GM21515 (cell line): ENCODE results near the gene ZNF263.
"Not testable (repeated sequence)": the region's sequence is repeated elsewhere in the genome, so short reads cannot be mapped to it uniquely, and the experiment has no call there.

Experiments used
- ATAC-seq: cut with Tn5 transposase; IDR thresholded peaks from one replicate; pipeline ENCODE4 v1.9.1; 2021; ENCODE audit not compliant: unreplicated experiment

Gene ZNF263

DNA sequence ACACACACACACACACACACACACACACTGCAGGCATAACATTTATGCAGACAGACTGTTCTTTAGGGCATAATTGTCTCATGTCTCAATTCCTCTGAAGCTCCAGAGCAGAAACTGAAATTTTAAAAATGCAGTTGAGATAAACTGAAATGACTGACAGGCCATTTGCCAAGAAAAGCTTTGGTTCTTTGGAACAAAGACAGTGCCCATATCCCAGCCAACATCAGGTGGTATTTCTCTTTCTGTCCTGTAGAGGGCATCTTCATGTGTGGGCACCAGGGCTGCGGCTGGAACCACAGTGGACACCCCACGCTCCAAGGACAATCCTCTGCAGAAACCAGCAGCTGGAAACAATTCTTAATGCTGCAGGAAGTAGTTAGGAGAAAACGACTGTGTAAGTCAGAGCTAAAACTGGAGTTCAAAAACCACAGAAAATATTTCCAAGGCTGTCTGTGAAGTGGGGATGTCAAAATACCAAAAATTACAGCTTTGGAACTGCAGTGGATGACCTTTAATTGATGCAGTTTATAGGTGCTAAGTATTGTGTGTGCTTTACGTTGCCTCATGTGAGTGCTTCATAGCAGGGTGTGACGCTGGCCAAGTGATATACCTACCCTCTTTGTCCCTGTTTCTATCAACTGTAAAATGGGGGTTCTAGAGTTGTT lies 16.3 kb upstream of the ZNF263 start:
- ATAC-seq = no peak

DNA sequence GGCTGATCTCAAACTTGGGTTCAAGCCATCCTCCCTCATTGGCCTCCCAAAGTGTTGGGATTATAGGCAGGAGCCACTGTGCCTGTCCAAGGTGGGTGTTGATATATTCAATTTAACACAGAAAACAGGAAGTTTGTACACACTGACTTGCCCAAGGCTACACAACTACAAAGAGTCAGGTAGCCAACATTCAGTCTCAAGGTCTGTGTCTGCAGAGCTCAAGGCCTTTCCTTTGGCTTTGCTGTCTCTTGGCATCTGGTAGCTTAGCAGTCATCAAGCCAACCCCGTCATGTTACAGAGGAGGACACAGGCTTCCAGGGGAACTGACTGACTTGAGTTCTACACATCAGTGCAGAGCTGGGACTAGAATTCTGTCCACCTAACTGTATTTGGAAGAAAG lies 15.0 kb upstream of the ZNF263 start:
- no peak for ATAC-seq

DNA sequence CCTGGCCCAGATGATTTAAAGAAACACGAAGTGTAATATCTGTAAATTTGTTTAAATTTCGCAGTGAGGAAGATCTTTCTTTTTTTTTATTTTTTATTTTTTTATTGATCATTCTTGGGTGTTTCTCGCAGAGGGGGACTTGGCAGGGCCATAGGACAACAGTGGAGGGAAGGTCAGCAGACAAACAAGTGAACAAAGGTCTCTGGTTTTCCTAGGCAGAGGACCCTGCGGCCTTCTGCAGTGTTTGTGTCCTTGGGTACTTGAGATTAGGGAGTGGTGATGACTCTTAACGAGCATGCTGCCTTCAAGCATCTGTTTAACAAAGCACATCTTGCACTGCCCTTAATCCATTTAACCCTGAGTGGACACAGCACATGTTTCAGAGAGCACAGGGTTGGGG lies 12.6 kb upstream of the ZNF263 start:
- ATAC-seq = not testable (repeated sequence)

DNA sequence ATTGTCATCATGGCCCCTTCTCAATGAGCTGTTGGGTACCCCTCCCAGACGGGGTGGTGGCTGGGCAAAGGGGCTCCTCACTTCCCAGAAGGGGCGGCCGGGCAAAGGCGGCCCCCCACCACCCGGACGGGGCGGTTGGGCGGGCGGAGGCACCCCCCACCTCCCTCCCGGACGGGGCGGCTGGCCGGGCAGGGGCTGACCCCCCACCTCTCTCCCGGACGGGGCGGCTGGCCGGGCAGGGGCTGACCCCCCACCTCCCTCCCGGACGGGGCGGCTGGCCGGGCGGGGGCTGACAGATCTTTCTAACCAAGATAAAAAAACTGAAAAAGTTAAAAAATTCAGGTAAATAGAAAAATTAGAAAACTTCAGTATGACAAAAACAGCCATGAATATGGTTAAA lies 12.0 kb upstream of the ZNF263 start:
- ATAC-seq = not testable (repeated sequence)

DNA sequence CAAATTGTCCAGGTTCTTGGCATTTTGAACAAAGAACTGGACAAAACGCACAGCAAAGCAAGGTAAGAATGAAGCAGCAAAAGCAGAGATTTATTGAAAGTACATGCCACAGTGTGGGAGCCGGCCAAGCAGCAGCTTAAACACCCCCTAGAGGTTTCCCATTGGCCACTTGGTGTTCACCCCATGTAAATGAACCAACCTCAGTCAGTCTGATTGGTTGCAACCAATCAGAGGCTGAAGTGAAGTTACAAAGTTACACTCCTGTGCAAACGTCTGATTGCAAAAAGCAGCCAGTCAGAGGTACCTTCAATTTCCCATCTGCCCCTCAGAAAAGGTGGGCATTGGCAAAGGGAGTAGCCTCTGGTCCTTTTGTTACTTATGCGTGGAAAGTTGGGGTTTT lies 8.8 kb upstream of the ZNF263 start:
- ATAC-seq = no peak

DNA sequence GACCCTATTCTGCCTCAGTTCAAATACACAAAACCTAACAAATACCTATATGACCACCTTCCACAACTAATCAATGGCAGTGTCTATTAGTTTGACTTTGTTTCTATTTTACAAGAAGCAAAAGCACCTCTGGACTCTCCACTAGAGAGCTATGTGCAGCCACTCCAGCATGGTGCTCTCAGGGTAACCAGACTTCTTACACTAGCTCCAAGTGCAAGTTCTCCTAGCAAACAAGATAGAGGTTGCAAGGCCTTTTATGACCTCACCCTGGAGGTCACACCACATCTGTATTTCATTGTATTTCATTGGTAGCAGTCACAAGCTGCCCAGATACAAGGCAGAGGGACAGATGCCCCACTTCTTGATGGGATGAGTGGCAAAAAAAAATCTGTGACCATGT lies 8.3 kb upstream of the ZNF263 start:
- ATAC-seq = no peak

DNA sequence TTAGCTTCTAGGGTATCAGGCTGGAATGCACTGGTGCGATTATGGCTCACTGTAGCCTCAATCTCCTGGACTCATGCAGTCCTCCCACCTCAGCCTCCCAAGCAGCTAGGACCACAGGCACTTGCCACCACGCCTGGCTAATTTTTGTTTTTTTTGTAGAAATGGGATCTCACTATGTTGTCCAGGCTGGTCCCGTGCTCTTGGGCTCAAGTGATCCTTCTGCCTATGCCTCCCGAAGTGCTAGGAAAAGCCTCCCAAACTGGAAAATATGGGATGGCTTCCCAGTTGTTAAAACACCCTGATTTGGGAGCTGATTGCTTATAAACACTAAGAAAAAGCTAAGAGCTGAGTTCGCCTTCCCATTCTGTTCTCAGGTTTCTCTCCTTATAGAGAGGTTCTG lies 6.6 kb upstream of the ZNF263 start:
- no peak for ATAC-seq

DNA sequence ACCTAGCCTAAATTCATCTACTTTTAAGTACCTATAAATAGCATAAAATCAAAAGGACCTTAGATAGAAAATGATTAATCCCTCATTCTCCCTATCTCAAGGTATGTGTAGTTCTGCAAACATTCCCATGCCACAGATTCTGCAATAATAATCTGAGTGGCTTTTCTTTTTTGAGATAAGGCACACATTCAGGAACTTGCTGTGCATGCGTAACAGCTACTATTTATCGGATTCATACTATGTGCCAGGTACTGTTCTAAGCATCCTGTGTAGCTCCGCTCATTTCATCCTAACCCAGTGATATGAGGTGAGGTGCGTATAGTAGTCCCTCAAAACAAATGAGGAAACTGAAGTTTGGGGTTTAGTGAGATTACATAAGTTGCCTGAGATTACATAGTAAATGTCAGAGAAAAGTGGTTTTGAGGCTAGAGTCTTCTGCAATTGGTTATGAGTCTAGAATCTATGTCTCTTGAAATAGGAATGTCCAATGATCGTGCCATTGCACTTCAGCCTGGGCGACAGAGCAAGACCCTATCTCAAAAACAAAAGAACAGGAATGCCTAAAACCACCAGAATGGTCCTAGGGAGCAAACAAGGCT lies 2.0 kb upstream of the ZNF263 start:
- ATAC-seq = no peak

DNA sequence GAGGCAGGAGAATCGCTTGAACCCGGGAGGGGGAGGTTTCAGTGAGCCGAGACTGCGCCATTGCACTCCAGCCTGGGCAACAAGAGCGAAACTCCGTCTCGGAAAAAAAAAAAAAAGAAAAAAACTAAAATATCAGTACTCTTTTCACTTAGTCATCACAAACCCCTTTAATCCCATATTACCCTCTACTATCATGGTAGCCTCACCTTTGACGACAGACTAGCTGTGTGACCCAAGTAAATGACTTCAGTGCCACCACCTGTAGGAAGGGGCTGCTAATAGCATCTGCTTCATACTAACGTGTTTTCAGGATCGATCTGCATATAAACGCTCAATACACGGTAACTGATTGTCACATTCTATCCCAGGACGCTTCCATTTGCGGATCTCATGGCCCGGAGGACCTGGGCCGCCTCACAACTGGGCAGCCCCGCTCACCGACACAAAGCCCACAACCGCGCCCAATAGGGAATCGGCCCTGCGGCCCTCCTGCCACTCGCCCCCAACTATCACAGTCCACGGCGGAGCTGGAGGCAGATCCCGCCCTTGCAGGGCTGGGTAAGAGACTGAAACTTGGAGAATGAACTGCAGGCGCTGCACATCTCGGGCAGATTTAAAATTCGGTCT lies 1.1 kb upstream of the ZNF263 start:
- peak; percentile 28 for ATAC-seq

DNA sequence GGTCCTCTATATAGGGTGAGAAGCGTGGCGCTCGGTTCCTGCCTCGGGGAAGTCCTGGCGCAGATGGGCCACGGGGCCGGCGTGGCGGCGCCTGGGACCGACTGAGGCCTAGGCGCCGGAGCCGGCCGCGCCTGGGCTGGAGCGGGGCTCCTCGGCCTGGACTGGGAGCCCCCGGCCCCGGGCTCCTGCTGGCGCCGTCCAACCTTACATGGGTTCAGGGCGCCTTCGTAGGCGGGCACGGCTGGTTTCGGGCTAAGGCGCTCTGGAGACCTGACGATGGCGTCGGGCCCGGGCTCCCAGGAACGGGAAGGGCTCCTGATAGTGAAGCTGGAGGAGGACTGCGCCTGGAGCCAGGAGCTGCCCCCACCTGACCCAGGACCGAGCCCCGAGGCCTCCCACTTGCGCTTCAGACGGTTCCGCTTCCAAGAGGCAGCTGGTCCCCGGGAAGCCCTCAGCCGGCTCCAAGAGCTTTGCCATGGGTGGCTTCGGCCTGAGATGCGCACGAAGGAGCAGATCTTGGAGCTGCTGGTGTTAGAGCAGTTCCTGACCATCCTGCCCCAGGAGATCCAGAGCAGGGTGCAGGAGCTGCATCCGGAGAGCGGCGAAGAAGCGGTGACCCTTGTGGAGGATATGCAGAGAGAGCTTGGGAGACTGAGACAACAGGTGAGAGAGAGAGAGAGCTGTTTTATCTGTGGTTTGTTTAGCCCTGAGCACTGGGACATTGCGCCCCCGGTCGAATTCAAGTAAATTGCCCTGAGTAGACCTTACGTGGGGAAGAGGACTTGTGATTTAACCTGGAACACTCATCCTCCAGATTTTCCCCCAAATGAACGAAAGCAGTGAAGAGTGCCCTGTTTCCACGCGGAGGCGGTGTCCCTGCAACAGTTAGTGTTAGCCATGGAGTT lies 504 bp downstream of the ZNF263 start:
- no peak for ATAC-seq

DNA sequence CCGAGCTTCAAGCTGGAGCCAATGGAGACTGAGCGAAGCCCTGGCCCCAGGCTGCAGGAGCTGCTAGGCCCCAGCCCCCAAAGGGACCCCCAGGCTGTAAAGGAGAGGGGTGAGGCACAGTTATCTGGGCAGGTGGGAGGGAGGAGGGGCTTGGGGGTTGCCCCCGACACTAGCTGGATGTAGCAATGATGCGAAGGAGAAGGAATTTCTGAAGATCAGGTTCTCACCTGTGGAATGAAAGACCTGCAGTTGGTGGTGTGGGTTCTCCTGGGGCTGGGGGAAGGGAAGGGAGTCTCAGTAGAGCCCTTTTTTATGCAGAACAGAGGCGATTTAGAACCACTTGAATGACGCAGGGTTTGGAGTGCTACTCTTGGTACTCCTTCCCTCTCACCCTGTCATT lies 1.8 kb downstream of the ZNF263 start:
- ATAC-seq = no peak

DNA sequence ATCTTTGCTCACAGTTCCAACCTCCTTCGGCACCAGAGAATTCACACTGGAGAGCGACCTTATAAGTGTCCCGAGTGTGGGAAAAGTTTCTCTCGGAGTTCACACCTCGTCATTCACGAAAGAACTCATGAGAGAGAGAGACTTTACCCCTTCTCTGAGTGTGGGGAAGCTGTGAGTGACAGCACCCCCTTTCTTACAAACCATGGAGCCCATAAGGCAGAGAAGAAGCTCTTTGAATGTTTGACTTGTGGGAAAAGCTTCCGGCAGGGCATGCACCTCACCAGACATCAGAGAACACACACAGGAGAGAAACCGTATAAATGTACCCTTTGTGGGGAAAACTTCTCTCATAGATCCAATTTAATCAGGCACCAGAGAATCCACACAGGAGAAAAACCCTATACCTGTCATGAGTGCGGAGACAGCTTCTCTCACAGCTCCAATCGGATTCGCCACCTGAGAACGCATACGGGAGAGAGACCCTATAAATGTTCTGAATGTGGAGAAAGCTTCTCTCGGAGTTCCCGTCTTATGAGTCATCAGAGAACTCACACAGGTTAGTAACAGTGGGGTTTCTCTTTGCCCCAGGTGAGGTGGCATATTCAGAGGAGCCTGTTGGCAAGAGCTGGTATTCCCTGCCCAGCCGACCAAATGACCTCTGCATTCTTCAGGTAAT lies 6.8 kb downstream of the ZNF263 start:
- ATAC-seq = no peak

DNA sequence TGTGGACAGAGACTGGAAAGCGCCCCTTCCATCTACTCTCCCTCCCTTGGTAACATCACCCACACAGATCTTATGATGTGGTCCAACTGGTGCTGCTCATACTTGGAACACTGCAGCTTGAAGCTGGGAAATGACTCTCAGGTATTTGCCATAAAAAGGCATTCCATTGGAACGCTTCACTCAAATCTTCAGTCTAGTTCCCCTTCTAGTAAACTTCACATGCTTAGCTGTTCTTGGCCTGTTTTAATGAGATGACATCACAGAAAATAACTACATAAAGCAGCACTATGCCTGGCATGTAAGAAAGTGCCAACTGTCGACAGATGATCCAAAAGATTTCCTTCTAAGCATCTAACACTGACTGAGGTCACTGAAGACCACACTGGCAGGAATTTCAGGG lies 9.3 kb downstream of the ZNF263 start:
- no peak for ATAC-seq

DNA sequence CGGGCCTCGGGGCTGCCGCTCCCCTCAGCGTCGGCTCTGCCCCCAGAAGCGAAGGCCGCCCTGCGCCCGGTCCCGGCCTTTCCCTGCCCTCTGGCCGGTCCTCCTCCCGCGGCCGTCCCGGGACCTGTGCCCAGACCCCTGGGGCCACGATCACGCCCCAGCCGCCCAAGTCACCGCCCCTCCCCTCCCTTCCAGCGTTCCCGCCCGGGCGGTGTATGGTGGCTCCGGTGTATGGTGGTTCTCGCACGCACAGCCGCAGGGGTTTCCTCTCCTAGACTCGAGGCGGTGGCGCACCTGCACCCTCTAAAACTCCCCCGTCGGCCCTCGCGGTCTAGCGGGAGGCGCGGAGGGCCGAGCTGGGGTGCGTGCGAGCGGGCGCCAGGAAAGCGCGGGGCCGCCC lies 11.9 kb downstream of the ZNF263 start:
- ATAC-seq = no peak

DNA sequence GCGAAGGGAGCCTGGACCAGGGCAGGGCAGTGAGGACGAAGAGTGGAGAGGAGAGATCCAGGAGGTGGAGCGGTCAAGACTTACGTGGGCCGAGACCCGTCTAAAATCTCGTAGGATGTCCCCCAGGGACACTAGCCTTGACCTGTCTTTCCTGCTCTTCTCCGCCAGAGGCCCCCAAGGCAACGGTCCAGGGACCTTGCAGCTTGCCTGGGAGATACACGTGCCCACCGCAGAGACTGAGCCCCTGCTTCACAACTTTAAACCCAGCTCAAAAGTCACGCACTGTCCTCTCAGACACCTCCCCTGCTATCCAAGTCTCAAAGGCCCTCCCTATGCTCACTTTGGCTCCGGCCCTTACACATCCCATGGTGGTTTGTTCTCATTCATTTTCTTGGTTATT lies 12.5 kb downstream of the ZNF263 start:
- ATAC-seq = no peak

DNA sequence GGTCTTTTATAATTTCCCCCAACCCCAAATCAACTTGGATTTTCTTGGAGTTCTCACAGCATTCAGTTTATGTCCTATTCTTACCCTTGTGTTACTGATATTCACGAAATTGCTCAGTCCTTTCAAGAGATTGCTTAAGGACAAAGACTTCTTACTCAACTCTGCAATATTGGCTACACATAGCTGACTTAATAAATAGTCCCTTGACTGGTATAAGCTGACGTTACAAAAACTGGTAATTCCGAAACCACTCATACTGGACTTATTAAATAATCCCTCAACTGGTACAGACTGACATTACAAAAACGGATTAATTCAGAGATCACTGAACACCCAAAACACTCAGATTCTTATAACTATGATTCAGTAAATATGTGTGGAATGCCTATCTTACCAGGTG lies 21.1 kb downstream of the ZNF263 start:
- ATAC-seq = no peak

DNA sequence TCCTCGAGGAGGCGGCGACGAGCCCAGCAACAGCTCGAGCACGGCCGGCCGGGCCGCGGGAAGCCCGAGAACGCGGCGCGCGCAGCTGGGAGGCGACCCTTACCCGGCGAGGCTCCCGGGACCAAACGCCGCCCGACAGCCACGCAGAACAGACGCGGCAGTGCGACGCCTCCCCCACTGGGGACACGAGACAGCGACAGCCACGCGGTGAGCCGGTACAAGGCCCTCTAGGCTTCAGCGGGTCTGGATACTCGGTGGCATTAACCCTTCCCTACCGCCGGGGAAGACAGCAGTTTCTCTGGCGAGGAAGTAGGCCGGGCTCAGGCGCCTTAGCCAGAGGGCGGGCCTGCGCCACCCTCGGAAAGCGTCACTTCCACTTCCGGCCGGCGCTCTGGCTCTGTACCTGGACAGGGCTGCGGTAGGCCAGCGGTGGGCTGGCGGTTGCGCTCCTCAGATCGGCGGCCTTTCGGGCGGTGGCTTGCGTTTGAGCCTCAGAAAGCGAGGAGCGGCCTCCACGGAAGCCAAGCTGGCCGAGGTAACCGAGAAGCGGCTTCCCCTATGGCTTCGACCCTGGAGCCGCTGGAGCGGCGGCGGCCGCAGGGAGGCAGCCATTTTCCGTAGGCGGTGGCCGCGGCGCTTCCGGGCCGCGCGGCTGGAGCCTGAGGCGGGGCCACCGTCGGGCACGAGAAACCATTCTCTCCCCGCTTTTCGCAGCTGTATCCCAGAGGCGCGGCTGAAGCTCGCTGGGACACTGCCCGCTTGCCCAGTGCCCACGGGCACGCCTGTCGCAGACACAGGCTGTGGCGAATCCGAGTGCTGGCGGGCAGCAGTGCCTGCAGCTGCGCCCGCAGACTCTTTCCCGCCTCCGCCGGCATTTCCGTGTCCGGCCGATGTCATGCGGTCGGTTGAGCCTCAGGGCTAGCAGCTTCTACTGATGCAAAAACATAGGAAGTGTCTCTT lies 22.1 kb downstream of the ZNF263 start, which contains the start of the genes TIGD7 and ZNF75A:
TIGD7 (minus strand) TSS at position 322 of the 960 bp plus-strand sequence. CDS start 4,816 bp downstream, outside the sequence.
ZNF75A (plus strand) TSS at position 389 of the 960 bp plus-strand sequence. CDS start 2,932 bp downstream, outside the sequence.
- peak; percentile 89 for ATAC-seq

DNA sequence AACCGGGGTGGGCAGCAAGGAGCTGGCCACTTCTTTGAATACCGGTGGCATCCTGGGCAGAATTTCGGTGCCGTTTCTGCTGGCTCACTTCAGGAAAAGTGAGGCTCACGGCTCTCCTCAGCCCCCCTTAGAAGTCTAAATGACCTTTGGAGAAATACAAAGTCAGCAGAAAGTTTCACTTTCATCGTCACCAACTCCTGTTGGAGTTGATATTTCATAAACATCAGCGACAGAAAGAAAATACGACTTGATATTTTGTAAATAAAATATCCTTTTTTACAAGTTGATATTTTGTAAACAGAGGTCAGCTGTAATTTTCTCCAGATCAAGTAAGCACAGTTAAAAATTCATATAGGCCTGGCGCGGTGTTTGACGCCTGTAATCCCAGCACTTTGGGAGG lies 22.8 kb downstream of the ZNF263 start:
- no peak for ATAC-seq

DNA sequence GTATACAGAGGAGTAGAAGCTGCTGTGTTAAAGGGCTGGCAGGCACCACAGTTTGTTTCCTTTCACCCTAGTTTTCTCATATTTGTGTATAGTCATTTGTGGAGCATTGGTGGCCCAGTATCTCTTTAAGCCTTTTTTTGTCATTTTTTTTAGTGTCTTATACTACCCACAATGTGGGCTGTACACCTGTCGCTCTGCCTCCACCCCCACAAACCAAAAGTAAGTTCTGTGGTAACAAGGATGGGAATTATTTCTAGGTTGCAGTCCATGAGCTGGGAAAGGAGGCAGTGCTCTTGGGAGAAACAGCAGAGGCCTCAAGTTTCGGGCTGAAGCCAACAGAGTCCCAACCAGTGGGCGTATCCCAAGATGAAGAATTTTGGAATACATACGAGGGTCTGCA lies 28.2 kb downstream of the ZNF263 start:
- ATAC-seq = no peak
